Kidney (tissue), 14 donors: Measurements from ENCODE around the gene YAF2. TPM values are rescaled to one million over a fixed set of nuclear protein-coding genes. Genes with fewer than 3 reads are reported as not detected.
A peak's percentile ranks its signal among the peaks of the same experiment; 100 is the strongest.

ENCODE experiments used
- DNase-seq, 5 donors: peaks; one replicate each; pipeline ENCODE4 v3.0.0-alpha.2; 2013 to 2020
- FAIRE-seq: peaks from 2 replicates; lab custom pipeline; 2012; peaks lifted over from hg19 to GRCh38; lab: Jason Lieb, UNC
- H3K27ac ChIP-seq, 2 donors: one replicate each; pipeline ENCODE4 v1.7.0; 2013; ENCODE audit warnings: low read depth in 2 of 2, low read length in 2 of 2, inconsistent platforms in 1 of 2
- H3K27me3 ChIP-seq: one replicate; pipeline ENCODE4 v1.7.1; 2013; ENCODE audit warnings: low read length, inconsistent platforms; ENCODE audit not compliant: control insufficient read depth, insufficient read depth
- H3K36me3 ChIP-seq, 3 donors: one replicate each; pipeline versions ENCODE4 v1.7.0 to v1.7.1; 2013; ENCODE audit warnings: low read length in 3 of 3, control low read depth in 1 of 3, inconsistent platforms in 1 of 3; ENCODE audit not compliant: insufficient read depth in 3 of 3, control insufficient read depth in 2 of 3
- H3K4me1 ChIP-seq, 3 donors: one replicate each; pipeline versions ENCODE4 v1.7.0 to v1.7.1; 2013; ENCODE audit warnings: low read length in 3 of 3, inconsistent platforms in 1 of 3, low read depth in 1 of 3; ENCODE audit not compliant: control insufficient read depth in 2 of 3, insufficient read depth in 2 of 3
- H3K4me3 ChIP-seq, 3 donors: one replicate each; pipeline versions ENCODE4 v1.7.0 to v1.8.1; 2013; ENCODE audit warnings: low read length in 3 of 3, control low read depth in 1 of 3, inconsistent platforms in 1 of 3
- H3K9ac ChIP-seq, 3 donors: one replicate each; pipeline versions ENCODE4 v1.7.0 to v1.7.1; 2013; ENCODE audit warnings: low read length in 3 of 3, control low read depth in 1 of 3, inconsistent platforms in 1 of 3
- H3K9me3 ChIP-seq, 3 donors: one replicate each; pipeline versions ENCODE4 v1.7.0 to v1.7.1; 2013; ENCODE audit warnings: low read length in 3 of 3, control low read depth in 1 of 3, inconsistent platforms in 1 of 3; ENCODE audit not compliant: control insufficient read depth in 2 of 3, insufficient read depth in 1 of 3
- CTCF ChIP-seq: IDR thresholded peaks from 3 replicates; pipeline ENCODE4 v1.5.1; 2012; ENCODE audit warnings: mild to moderate bottlenecking, moderate library complexity, borderline replicate concordance; ENCODE audit not compliant: insufficient read depth; ENCODE audit errors: extremely low read depth
- intact Hi-C: fragments of 100-400 bp; cut with DNase I; formaldehyde crosslinking; loops from one replicate; pipeline ENCODE4 v1.11.1; 2022
- polyA plus RNA-seq: library from polyadenylated mRNA; stranded (reverse); fragments of 350-450 nt; fragmentation: Illumina TruSeq; extraction: RNeasy Lipid Tissue Mini Kit (QIAGEN cat#74804); gene quantifications from one replicate; pipeline ENCODE4 v1.2.3, GENCODE V29; 2014; ENCODE audit warnings: low read depth, low replicate concordance; ENCODE audit not compliant: insufficient read depth
- total RNA-seq: library from RNA; stranded (reverse); fragmentation: NEBNext Ultra II Directional; extraction: Animal tissue kit (Norgen Biotek cat#: 25700); gene quantifications from one replicate; pipeline ENCODE4 v1.2.1, GENCODE V29; 2021
- donor health status: control.
- donor health status: control.
- donor health status: control.
- donor health status: control.
- donor health status: control.
- donor health status: DM: yes; HTN: yes; CAD: no.
- donor health status: Normal renal cell carcinoma (clear cell type).

Gene YAF2
- total and polyA plus RNA-seq, 2 donors from 2014 or later = 15.0 to 32.0 TPM

DNA sequence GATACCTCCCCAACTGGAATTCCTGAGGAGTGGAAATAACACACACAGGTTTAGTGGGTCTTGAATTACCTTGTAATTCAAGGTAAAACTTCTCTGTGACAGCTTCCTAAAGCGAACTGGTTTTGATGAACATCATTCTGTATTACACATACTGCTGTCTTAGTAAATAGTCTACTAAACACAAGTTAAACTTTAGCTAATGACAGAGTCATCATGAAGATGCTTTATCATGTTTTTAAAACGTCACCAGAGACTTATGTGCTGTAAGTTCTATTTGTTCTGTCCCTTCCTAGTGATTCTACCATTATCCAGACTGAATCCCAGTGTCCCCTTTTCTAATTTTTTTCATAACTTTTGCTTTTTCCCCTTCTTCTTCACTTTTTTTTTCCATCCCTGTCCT lies 81.8 kb downstream of the YAF2 start:
- H3K27ac ChIP-seq = no peak overlapping the region
- FAIRE-seq (no peak), DNase-seq (peak in 2 of 5 donors; percentile 21 to 26)
- peaks cover 2 to 9% (median 7%) of the 10 kb centered on the region in 3 donors for H3K36me3 ChIP-seq
- H3K4me1 ChIP-seq = no peaks in the 10 kb centered on the region
- H3K9ac ChIP-seq = no peak overlapping the region
- H3K4me3 ChIP-seq = no peak overlapping the region
- intact Hi-C loops = no loop called here
- TF ChIP-seq CTCF = no peak
- H3K27me3 ChIP-seq = no peaks in the 10 kb centered on the region
- H3K9me3 ChIP-seq = no peaks in the 10 kb centered on the region

DNA sequence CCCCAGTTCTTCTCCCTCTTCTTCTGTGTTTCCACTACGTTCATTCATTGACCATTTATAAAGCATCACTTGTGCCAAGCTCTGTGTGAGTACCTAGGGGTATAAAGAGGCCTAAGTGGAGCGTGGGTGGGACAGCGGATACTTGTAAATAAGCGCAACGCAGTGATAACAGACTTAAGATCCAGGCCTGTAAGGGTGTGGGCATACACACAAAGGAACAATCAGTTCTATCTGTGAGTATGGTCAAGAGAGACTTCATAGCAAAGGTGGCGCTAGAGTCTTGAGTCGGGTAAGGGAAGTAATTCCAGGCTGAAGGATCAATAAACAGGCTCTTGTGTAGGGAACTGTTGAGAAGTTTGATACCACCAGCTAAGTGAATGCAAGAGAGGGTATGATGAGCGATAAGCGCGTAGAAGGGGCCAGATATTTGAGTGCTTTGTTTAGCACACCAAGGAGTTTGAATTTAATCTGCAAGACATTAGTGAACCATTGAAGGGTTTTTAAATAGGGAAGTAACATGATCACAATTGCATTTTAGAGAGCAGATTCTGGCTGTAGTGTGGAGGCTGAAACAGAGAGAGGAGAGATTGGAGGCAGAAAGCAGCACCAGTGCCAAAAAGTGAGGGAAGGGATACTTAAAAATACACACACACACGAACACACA lies 92.4 kb downstream of the YAF2 start:
- H3K36me3 ChIP-seq = no peaks in the 10 kb centered on the region
- DNase-seq (peak in 1 of 5 donors; percentile 12), FAIRE-seq (no peak)
- H3K9ac ChIP-seq = no peak overlapping the region
- peak overlapping the region in 2 of 3 donors; percentile 62 to 75 for H3K4me3 ChIP-seq
- H3K27ac ChIP-seq = peak overlapping the region in 1 of 2 donors; percentile 73
- intact Hi-C loops = no loop called here
- no peak for TF ChIP-seq CTCF
- peaks cover 2 to 10% (median 5%) of the 10 kb centered on the region in 3 donors for H3K4me1 ChIP-seq
- no peaks in the 10 kb centered on the region for H3K9me3 ChIP-seq
- H3K27me3 ChIP-seq = no peaks in the 10 kb centered on the region

- Histone ChIP-seq H3K27me3 (no peaks in the 10 kb centered on the region), H3K4me3 (peak overlapping the region; percentile 62 to 84 (median 75)), H3K36me3 (no peaks in the 10 kb centered on the region), H3K9ac (peak overlapping the region; percentile 12 to 81 (median 60)), H3K27ac (peak overlapping the region; percentile 46 to 73), H3K4me1 (peaks cover 2 to 10% (median 5%) of the 10 kb centered on the region in 3 donors), H3K9me3 (no peaks in the 10 kb centered on the region)
- FAIRE-seq = no peak
- no peak for TF ChIP-seq CTCF
- DNase-seq = peak in 1 of 5 donors; percentile 48
- intact Hi-C loops = no loop called here
Observed at GRCh38 chr12:42145197-42145549, 92.9 kb downstream of the YAF2 start.
